ENCODE data around the gene IFNA6.

Gene IFNA6

GRCh38 chr9:21331676-21332402, 18.8 kb downstream of the IFNA6 start:
- no peak for DNase-seq (ENCODE audit: low read depth in 2 of 2)

DNA sequence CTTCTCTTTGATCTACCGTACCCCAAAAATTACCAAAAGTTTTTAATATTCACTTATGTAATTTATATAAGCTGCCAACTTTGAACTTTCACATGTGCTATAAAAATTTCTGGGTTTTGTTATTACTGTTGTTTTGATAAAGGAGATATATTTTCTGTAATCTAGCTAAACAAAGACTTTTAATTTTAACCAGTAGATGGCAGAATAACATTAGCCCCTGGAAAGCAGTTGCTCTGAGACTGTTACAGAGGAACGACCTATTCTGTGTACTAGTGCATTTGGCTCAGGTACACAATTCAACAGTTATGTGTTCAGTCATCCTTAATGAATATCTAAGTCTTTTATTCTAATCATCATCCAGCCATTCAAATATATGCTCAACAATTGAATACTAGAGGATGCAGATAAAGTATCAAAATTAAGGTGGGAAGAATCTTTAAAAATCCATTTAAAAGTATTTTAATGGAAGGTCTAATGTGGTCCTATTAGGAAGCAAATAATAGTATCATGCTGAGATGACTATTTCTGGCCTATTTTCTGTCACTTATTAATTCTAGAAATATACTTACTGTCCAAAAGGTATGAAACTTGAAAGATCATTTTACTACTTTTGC, 24.1 kb downstream of the IFNA6 start:
- DNase-seq (ENCODE audit: low read depth in 2 of 2): no peak

DNA sequence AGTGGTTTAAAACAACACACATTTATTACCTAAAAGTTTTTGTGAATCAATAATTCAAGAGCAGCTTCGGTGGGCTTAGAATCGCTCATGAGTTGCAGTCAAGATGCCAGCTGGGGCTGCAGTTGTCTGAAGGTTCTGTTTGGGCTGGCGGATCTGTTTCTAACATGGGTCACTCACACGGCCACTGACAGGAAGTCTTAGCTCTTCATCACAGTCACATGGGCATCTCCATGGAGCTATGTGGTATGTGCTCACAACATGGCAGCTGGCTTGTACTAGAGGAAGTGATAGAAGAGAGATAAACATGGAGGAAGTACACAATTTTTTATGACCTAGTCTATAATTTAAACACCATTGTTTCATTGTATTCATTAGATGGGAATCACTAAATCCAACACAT, 26.6 kb downstream of the IFNA6 start:
- DNase-seq (ENCODE audit: low read depth in 2 of 2): no peak

DNA sequence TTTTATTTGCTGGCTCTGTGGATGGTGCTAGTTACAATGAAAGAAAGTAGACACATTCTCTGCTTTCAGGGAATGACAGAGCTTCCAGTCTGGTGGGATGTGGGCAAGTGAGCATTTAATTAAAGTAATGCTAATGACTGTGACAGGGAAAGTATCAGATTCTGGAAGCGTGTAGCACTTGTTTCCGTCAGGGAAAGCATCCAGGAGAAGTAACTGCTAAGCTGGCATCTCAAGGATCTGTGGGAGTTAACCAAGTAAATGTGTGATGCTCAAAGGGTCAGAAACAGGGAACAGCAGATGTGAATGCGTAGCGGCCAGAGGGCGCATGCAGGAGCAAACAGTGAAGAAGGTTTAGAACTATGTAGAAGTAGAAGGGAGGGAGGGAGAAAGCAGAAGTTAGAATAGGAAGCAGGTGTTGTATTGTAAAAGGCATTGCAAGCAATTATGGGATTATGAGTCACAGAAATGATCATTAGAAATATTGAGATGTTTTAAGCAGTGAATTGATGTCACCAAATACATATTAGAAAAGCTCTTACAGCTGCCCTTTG, 27.7 kb downstream of the IFNA6 start:
- DNase-seq (ENCODE audit: low read depth in 2 of 2): no peak

DNA sequence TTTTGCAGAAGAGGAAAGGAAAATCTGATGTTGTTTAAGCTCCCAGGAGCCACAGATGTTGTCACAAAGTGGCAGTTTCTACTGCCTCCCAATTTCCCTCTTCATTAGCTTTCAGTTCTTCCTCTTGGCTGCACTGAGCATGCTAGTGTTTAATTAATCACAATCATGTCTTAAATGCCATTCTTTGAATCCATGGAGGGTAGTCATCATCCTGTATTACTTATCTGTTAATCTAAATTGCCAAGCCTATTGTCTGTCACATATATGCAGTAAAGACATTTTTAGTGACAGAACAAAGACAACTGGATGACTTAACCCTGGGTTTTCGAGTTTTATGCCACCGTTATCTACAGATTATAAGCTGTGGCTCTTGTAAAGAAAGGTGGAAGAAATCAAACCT, 30.2 kb downstream of the IFNA6 start:
- DNase-seq (ENCODE audit: low read depth in 2 of 2): no peak

GRCh38 chr9:21317956-21318923, 32.4 kb downstream of the IFNA6 start:
- DNase-seq (ENCODE audit: low read depth in 2 of 2): no peak

- DNase-seq (ENCODE audit: low read depth in 2 of 2): no peak
Observed at GRCh38 chr9:21316860-21317259, 33.8 kb downstream of the IFNA6 start.

DNA sequence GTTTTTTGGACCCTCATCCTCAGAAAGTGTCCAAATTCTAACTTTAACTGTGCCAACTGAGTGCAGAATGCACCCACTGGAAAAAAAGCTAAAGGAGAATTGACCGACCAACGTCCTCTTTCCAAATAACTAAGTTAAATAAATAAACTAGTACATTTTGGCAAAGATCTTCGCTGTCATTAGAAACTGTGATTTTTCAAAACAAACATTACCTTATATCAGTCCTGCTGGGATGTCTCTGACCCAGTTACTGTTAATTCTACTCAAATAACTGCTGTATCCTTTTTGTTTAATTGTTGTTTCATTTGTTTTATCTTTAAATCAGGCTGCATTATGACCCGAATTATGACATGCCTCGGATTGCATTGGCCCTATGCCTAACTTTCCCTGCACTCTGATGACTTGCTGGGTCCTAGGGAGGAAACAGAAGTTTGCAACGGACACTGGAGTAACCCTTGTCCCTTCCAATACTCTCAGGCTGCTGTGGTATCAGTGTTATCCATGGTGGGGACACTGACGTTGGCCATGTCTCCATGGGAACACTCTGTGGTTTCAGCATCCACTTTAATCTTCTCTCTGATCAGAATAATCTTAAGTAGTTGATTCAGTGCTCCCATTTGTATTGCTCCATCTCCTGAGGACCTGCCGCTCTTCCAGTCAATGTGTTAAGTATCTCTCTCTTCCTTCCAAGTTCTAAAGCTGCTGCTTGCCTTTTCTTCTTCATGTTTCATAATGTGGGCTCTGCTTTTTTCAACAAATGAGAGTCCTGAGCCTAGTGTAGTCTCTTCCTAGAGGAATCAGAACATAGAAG, 34.5 kb downstream of the IFNA6 start:
- DNase-seq (ENCODE audit: low read depth in 2 of 2): no peak

DNA sequence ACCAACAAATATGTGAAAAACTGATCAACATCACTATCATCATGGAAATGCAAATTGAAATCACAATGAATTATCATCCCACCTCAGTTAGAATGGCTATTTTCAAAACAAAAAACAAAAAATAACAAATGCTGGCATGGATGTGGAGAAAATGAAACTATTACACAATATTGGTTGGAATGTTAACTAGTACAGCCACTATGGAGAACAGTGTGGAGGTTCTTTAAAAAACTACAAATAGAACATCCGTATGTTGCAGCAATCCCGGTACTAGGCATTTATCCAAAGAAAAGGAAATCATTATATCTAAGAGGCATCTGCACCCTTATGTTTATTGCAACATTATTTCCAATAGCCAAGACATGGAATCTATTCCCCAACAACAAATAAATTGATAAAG, 36.5 kb downstream of the IFNA6 start:
- no peak for DNase-seq (ENCODE audit: low read depth in 2 of 2)

GRCh38 chr9:21311889-21312288, 38.8 kb downstream of the IFNA6 start:
- DNase-seq (ENCODE audit: low read depth in 2 of 2): no peak

GRCh38 chr9:21305213-21305612, 45.5 kb downstream of the IFNA6 start, which contains the start of gene IFNA5:
Gene IFNA5, minus strand, starts transcription at chr9:21305313. Its CDS starts 57 bp downstream, at chr9:21305256.
- DNase-seq (ENCODE audit: low read depth in 2 of 2): no peak

Data from stimulated activated CD8-positive, alpha-beta memory T cell treated with anti-CD3 and anti-CD28 coated beads, Interleukin-15, amount 100 ng/mL, for 48 hours (primary cell).